GM12873 (cell line): ENCODE results near the gene MGRN1.

Experiments
- TF ChIP-seq, protein P1 (sequence below): IDR thresholded peaks from 2 replicates; pipeline ENCODE4 v1.5.1; 2012; ENCODE audit warnings: low read depth, mild to moderate bottlenecking, moderate library complexity, low read length, control low read depth; ENCODE audit not compliant: insufficient read depth; ENCODE audit errors: missing control alignments

MGRN1 gene

DNA sequence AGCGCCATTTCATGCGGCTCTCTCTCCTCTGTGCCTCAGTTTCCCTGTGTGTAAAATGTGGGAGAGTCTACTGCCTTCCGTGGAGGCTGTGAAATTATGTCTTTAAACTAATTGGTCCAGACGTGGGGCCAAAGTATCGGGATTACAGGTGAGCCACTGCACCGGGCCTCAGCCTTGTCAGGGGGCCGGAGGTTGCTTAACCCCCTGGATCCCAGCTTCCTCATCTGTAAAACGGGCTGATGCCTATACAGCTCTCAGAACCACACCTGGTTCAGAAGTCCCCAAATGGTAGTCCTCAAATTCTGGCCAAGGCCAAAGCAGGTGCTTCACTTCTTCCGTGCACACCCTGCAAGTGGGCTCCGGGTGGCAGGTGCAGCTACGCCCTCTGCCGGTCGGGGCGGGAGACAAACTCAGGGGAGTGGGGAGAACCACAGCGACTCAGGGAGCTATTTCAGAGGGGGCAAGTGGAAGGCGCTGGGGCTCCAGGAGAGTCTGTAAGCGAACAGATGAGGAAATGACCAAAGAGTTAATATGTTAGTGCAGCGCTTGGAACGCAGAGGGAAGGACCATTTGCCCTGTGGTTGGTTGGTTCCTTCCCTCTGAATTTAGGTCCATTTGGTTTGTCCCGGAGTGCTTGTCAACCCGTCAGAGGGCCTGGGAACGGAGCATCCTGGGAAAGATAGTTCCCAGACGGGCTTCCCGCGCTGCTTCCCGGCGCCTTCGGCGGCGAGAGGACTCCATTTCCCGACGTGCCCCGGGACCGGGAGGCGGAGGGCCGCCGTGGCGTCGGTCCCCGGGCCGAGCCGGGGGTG lies at the start of gene MGRN1:
Gene MGRN1 (plus strand): TSS at position 812 of the 812 bp plus-strand sequence. CDS start 135 bp downstream, outside the sequence.
- TF ChIP-seq, protein P1, sequence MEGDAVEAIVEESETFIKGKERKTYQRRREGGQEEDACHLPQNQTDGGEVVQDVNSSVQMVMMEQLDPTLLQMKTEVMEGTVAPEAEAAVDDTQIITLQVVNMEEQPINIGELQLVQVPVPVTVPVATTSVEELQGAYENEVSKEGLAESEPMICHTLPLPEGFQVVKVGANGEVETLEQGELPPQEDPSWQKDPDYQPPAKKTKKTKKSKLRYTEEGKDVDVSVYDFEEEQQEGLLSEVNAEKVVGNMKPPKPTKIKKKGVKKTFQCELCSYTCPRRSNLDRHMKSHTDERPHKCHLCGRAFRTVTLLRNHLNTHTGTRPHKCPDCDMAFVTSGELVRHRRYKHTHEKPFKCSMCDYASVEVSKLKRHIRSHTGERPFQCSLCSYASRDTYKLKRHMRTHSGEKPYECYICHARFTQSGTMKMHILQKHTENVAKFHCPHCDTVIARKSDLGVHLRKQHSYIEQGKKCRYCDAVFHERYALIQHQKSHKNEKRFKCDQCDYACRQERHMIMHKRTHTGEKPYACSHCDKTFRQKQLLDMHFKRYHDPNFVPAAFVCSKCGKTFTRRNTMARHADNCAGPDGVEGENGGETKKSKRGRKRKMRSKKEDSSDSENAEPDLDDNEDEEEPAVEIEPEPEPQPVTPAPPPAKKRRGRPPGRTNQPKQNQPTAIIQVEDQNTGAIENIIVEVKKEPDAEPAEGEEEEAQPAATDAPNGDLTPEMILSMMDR, result peak; percentile 96

DNA sequence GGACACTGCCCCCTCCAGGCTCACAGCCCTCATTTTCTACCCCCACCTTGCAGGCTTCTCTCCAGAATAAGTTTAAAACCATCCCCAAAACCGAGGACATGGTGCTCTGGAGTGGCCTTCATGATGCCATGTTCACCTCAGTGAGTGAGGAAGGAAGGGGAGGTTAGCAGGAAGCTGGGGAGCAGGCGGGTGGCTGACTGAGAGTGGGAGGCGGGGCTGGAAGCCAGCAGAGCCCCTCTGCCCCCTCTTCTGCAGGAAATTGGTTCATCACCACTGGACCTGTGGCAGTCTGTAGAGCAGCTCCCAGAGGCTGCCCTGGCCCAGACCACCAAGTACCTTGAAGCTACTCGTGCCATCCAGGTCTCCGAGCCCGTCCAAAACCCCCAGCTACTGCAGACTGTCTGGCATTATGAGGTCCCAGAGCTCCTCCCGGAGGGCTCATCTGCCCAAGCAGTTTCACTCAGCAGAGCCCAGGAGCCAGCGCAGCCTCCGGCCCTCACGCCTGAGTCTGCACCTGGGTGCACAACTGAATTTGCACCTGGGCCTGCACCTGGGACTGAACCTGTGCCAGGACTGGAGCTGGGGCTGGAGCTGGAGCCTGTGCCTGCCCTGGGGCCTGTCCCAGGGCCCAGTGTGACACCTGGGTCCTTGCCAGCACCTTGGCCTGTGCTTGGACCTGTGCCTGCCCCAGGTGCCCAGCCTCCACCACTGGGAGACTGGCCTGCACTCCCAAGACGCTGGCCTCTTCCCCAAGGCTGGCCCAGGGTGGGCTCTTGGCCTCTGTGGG lies 49.5 kb upstream of the MGRN1 start:
- TF ChIP-seq, protein P1, result peak; percentile 23

DNA sequence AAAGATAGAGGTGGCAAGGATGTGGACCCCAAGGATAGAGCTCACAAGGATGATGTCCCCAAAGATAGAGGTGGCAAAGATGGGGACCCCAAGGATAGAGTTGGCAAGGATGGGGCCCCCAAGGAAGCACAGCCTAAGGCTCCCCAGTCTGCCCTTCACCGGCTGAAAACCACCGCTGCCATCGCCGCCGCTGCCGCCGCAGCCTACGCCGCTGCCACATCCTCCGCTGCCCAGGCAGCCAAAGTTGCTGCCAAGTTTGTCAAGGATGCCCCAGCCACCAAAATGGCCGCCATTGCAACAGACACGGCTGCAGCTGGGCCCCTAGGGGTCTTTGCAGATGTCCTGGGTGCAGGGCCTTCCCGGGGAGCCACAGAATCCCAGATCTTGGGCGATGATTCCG lies 48.6 kb upstream of the MGRN1 start:
- TF ChIP-seq, protein P1, result no peak

DNA sequence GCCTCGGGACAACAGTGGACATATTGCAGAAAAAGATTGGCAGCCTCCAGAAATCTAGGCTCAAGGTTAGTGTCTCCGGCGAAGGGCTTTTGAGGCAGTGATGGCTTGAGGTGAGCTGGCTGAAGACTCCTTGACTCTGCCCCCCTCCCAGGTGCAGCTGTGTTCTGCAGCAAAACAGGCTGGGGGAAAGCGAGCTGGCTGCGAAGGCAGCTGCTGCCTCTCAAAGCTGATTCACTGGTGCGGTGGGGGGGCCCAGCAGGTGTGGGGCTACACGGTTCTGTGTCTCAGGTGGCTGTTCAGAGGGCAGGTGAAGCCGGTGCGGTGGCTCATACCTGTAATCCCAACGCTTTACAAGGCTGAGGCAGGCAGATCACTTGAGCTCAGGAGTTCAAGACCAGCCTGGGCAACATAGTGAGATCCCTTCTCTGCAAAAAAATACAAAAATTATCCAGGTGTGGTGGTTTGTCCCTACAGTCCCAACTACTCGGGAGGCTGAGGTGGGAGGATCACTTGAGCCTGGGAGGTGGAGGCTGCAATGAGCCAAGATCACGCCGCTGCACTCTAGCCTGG lies 45.6 kb upstream of the MGRN1 start:
- TF ChIP-seq, protein P1, result no peak

DNA sequence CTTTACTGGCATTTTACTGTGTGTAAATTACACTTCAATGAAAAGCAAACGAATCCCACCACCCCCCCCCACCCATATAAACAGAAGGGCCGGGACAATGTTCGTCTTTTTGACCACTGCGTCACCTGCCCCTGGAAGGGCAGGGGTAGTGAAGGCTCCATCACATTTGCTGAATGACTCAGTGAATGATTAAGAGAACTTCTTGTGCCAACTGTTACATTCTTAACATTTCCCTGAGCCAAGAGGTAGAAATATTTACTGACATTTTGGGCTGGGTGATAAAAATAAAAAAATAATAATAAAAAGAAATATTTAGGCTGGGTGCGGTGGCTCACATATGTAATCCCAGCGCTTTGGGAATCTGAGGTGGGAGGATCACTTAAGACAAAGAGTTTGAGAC lies 44.4 kb upstream of the MGRN1 start:
- TF ChIP-seq, protein P1, result no peak

DNA sequence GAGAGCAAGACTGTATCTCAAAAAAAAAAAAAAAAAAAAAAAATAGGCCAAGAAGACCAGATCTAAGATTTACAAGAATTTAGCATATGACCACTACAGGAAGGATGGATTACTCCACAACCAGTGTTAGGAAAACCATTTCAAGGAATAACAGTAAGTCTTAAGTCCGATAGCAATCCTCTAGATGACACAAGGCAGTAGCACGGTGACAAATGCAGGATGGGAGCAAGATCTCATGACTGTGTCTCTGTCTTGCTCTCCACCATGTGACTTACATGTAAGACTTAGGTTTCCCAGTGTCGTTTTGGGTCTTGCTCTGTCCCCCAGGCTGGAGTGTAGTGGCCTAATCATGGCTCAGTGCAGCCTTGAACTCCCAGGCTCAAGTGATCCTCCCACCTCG lies 40.7 kb upstream of the MGRN1 start:
- TF ChIP-seq, protein P1, result no peak

DNA sequence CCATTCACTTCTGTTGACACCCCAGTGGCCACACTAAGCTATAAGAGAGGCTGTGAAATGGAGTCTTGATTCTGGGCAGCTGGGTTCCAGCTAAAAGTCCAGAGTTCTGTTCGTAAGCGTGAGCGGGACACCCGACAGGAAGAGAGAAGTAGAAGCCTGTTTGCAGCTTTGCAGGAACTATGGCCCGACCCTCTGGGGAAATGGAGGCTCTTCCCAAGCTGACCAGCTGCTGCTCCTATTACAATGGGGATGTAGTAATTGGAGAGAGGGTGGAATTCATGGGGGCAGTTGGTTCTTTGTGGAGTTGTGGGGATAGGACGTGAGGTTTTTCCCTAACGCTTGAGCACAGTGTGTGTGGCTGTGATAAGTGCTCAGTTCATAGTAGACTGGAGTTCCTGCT lies 38.3 kb upstream of the MGRN1 start:
- TF ChIP-seq, protein P1, result no peak
